GM19468 (cell line): ENCODE measurements around the gene ASAH2B.

Experiments used
- ATAC-seq: cut with Tn5 transposase; IDR thresholded peaks from one replicate; pipeline ENCODE4 v1.9.1; 2021; ENCODE audit warnings: mild to moderate bottlenecking, moderate library complexity, moderate number of reproducible peaks; ENCODE audit not compliant: unreplicated experiment; ENCODE audit errors: extremely low read depth

The ASAH2B gene

DNA sequence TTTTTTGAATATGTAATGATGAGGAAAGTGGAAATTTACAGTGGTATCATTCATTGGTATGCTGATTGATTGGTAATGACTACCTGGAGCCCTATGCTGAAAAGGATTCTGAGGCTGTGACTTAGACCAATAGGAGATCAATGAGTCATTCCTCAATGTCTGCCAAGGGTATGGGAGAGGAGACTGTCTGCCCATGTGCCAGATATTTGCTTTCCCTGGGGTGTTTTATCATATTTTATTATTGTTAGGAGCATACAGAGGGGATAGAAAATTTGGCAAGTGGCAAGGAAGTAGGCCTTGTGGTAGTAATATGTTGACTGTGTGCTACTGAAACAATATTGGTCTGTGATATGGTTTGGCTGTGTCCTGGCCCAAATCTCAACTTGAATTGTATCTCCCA, 54.8 kb downstream of the ASAH2B start:
- no peak for ATAC-seq

DNA sequence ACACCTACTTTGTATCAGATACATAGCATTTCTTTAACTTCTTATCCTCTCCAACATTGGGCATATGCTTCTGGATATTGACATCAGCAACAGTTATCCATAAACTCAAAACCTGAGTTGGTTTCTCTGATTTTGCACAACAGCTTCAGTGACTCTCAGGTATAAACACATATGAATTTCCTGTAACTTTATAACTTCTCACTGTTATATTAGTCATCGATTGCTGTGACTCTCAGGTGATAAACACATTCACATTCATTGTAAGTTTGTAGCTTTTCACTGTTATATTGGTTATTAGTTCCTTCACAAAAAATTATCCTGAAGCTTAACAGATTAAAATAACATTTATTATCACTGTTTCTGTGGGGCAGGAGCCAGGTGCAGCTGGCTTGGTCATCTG, 57.0 kb downstream of the ASAH2B start:
- no peak for ATAC-seq

DNA sequence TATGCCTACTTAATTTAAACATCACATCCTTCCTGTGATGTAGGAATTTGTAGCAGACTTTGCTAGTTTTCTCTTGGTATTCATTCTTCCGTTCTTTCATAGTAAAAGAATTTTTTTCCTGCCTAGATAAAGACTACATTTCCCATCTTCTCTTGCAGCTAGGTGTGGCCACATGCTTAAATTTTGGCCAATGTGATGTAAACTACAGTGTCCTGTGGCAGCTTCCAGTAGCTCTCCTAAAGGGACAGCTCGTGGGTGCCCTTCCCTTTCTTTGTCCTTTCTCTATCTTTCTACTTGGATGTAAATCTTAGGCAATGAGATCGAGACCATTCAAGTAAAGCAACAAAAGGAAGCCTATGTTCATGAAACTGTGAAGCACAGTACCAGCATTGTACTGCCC, 58.6 kb downstream of the ASAH2B start:
- no peak for ATAC-seq

DNA sequence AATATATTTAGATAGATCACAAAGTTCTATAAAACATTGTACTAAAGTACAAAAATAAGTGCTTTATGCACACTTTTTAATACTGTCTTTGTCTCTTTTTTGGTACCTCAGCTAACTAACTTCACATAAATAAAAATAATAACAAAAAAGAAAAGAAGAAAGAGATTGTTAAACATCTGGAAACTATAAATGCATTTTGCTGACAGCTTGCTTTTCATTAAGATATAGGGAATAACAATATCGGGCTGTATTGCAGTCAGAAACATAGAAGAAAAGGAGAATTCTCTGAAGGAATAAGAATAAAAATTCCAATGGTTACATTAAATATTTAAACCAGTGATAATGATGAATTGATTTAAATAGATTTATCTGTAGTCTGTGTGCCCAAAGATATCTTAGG, 59.9 kb downstream of the ASAH2B start:
- no peak for ATAC-seq

DNA sequence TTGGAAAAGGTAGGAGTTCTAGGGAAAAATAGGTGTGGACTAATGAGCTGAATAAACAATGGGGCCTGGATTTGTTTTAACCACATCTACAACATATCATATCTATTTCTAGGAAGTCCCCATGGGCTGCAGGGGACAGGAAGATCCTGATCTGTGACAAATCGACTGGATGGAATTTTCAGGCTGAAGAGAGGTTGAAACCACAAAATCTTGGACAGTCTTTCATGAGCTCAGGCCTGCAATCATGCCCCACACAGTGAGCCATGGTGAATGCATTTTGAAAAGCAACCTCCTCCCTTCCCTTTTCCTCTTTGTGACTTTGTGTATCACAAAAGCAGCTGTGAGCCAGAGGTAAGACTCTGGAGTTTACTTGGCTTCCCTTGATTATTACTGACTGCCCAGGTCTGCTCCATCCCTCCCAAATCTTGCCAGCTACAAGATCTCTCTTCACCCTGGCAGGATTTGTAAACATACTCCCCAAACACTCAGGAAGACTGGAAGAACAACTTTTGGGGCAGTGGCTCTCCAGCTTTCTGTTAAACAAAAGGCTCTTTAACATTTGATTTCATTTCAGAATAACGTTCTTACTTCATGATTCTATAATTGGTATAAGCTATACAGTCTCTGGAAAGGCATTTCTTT, 66.4 kb downstream of the ASAH2B start:
- no peak for ATAC-seq

DNA sequence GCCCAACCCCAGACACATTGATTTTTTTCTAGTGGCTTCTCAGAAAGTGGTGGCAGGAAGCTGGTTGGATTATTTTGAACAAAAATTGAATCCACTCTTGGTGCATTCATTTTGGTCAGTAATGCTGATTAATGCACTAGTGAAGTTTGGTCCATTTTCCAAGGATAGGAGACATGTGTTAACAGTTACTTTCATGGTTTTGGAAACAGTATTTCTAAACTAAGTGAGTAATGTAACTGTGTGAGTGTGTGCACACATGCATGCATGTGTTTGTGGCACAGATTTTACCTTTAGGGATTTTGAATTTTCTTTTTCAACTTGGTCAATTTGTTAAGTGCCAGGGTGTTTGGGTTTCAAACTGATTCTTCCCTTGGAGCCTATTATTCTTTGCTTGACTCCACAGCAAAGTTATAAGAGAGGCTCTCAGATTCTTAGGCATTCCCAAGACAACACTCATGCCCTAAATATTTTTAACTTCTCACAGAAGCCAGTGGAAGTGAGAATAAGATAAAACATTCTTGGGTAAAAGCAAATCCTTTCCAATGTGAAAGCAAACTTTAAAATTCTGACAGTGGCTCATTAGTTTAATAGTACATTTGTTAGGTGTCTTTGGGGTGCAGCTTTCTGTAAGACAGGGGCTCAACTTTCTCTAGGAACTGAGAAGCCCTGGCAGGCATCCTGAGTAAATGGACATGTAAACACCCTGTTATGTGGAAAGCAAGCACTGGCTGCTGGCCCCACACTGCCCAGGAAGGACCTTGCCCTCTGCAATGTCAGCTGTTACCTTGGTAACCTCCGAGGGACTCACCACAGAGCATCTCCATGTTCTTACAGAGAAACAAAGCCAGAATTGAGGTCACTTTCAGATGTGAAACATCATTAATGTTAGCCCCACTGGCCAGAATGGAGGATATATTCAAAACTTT, 68.4 kb downstream of the ASAH2B start:
- ATAC-seq, result no peak
